HG02642 (cell line): ENCODE measurements around the gene GPR63.

Experiments used
- ATAC-seq: cut with Tn5 transposase; IDR thresholded peaks from one replicate; pipeline ENCODE4 v1.9.1; 2021; ENCODE audit warnings: mild to moderate bottlenecking; ENCODE audit not compliant: unreplicated experiment, poor library complexity

The GPR63 gene

GRCh38 chr6:96766769-96767168, 70.5 kb downstream of the GPR63 start:
- no peak for ATAC-seq

GRCh38 chr6:96762599-96762998, 74.7 kb downstream of the GPR63 start:
- no peak for ATAC-seq

GRCh38 chr6:96761794-96762193, 75.5 kb downstream of the GPR63 start:
- ATAC-seq = no peak

DNA sequence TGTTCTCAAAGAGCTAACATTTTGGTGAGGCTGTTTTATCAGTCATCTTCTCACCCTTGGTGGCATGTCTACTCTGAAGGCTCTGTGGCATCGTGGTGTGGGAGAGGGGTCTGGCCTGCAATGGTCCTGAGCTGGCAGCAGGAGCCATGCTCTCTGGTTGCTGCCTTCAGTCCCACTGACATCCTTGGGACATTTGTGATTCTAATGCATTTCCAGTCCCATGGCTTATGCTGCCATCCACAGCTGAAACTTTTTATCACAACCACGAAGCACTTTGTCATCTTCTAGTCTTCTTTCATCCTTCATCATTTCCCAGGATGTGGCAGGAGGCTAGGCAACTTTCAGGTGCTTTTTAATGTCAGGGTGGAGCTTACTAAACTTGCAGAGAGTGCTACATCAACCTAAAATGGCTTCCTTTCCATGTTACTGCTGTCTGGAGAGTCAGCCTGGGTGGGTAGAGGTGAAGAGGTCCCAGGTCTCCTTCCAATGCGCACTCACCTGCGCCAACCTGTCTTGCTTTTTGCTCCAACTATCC, 77.1 kb downstream of the GPR63 start:
- no peak for ATAC-seq

DNA sequence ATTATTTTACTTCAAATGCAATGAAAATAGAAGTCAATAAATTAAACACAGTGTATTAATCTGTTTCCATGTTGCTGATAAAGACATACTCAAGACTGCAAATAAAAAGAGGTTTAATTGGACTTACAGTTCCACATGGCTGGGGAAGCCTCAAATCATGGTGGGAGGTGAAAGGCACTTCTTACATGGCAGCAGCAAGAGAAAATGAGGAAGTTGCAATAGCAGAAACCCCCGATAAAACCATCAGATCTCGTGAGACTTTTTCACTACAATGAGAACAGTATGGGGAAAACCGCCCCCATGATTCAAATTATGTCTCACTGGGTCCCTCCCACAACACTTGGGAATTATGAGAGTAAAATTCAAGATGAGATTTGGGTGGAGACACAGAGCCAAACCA, 82.2 kb downstream of the GPR63 start:
- ATAC-seq = no peak

DNA sequence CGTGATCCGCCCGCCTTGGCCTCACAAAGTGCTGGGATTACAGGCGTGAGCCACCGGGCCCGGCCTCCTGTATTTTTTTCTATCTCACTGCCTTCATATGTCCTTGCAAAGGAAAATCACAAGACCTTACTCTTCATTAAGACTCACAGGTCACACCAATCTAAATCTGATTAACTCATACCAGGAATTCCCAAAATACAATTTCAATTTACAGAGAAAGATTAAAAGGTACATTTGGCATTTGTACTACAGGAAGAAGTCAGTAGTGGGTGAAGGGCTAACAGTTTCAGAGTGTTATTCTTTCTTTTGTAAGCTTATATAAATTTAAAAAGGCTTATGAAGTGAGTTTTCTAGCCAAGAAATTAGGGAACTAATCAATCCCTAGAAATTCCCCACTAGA, 87.4 kb downstream of the GPR63 start:
- no peak for ATAC-seq
